HCEC 1CT (cell line): ENCODE data around the gene NTN5.
"Not testable (repeated sequence)": the region's sequence is repeated elsewhere in the genome, so short reads cannot be mapped to it uniquely, and the experiment has no call there.

Experiments used
- DNase-seq: peaks from one replicate; pipeline ENCODE4 v3.0.0-alpha.2; 2017

Gene NTN5

DNA sequence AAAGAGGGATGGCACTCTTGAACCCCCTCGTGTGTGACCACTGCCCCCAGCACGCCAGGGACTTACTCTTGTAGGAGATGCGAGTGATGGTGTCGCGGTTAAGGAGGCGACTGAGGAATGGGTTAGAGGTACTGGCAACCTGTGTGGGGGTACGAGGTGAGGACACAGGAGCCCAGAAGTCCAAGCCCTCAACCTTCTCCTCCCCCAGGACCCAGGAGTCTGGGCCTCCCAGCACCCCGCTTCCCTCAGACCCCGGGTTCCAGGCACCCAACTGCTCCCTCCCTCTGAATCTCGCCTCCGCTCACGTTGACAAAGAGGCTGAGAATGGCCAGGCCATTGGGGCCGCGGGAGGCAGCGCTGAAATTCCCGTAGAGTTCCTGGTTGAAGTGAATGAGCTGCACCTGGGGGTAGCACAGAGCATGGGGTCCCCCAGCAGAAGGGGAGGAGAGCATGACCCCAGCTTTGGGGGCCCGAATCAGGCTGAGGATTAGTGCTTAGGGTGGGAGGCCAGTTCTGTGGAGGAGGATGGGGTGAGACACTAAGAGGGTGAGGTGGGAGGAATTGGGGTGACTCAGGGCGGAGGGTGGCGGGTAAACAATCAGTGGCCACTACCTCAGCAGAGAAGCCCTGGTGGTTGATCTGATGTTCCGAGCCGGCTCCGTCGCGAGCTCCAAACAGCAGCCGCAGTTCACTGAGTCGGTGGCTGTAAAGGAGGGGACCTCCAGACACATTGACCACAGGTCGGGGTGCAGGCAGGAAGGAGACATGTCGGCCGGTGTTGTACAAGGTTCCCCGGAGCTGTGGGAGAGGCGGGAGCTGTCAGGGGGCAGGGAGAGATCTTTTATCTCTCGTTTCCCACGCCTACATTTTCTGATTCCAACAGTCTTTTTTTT is 33.1 kb downstream of the NTN5 start:
- no peak for DNase-seq

DNA sequence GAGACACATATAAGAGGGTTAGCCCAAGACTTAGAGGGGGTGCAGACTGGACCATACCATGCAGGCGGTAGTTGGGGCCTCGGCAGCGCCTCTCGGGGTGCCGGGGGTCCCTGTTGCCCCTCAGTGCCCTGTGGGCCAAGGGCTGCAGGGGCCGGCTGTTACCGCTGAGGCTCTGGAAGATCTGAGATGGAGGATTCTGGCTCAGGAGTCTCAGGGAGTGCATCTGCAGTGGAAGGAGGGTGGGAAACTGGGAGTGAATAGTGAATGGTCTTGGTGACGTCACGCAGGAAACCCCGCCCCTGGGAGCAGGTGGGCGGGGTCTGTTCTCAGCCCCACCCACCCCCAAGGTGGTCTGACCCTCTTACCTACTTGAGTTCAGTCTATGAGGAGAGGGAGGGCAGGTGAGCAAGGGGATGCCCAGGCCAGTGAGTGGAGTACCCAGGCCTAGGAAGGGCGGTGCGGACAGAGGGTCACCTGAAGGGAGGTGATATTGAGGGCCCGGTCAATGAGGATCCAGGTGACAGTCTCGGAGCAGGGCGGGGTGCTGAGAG is 33.9 kb downstream of the NTN5 start:
- no peak for DNase-seq

DNA sequence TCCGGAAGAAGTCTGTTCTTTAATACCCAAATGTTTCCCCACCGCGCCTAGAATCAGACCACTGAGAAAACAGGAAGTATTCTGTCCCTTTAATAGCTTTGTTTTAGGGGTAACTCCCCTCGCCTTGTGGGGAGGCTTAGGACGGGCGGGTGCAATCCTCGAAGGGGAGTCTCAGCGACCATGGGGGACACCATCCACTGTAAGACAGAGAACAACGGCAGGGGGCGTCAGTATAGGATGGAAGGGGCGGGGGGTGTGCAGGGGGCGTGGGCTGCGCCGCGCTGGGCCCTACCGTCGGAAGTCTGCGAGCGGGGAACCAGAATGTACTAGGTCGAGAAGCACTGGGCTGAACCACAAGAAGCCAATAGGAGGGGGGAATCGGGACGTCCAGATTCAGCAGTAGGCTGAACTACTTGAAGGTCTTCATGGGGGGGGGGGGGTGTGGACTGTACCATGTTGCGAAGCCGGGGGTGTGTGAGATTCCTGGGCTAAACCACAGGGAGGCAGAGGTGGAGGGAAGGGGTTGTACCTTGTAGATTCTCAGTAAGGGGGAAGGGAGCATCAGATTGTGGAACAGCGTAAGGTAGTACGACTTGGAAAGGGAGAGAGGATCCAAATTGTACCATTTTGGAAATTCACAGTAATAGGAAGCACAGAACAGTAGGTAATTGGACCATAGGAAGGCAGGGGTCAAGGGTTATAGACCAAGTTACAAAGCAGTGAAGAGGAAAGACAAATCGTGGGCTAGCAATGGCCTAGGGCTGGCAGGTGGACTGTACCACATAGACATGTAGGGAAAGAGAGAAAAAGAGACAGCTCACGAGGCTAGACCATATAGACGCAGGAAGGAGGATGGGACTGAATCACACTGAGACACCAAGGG is 34.6 kb downstream of the NTN5 start:
- peak; percentile 93 for DNase-seq

DNA sequence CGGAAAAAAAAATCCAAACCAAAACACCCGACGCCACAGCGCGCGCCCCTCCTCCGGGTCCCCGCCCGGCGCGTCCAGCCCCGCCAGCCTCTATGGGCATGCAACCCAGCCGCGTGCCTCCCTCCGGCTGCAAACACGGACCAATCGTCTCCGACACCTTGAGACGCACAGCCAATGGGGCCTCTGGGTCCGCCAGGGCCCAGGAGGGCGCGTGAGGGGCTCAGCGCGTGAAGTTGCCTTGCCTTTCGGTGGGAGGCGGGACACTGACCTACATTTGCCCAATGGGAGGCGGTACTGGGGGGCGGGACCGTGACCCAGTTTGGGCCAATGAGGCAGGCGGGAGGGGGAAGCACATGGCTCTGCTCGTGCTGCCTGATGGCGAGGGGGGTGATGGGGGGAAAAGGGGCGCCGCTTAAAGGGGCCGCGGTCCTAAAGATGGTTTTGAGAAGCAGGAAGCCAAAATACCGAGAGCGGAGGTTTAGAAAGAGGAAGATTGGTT is 35.3 kb downstream of the NTN5 start:
- peak; percentile 96 for DNase-seq

DNA sequence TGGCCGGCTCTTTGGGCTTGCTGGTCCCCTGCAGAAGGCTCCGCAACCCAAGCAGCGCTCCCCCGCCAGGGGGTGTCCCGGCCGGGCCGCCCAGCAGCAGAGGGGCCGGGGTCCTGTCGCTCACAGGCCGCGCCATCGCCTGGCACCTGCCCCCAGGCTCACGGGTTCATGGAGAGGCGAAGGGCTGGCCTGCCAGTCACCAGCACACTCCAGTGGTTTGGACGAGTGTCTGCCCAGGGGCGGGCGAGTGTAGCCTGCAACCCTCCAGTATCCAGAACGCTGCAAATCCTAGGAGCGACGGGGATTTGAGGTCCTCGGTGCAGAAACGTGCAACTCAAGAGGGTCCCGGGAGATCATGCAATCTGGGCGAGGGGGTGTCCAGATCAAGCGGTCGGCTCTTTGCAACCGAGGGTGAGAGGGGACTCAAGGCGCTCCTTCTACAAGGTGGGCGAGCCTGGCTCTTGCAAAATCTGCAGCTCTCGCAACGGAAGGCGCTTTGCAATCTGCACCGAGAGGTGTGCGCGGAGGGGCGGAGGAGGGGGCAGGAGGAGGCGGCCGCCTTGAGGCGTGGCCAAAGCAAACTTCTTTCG is 35.9 kb downstream of the NTN5 start, which contains the start of gene DBP:
TSS of gene DBP (minus strand) at position 521 of the 590 bp plus-strand sequence. CDS start at position 136, 385 bp downstream.
- DNase-seq: no peak

DNA sequence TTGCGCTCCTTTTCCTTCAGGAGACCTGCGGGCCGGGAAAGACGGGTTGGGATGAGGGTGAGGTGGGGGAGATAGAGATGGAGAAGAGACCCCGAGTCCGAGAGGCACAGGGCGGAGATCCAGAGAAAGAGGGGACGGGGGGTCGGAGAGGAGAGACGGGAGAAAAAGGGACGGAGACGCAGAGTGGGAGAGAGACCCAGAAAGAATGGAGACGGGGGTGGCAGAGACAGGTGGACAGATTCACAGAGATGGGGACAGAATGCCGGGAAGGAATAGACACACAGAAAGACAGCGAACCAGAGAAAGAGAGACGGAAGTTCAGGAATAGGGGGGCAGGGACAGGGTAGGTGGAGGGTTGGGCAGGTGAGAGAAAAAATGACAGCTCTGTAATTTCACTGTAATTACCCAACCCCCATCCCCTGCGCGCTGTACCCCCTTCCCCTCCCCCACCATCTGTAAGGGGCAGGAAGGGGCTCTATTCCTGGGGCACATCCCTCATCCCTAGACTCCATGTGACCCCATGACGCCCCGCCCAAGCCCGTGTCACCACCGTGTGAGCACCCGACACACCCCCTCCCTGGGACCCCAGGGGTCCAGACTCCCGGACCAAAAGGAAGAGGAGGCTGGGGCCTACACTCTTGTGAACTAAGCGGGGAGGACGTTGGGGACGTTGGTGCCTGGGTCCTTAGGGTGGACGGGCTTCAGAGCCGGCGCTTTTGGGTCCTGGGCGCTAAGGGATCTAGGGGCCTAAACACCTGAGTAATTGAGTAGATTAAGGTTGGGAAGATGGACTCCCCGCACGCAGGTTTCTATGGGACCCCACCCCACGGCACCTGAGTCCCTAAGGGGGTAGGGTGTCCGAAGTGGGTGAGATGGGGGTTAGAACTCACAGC is 36.6 kb downstream of the NTN5 start:
- DNase-seq: no peak

DNA sequence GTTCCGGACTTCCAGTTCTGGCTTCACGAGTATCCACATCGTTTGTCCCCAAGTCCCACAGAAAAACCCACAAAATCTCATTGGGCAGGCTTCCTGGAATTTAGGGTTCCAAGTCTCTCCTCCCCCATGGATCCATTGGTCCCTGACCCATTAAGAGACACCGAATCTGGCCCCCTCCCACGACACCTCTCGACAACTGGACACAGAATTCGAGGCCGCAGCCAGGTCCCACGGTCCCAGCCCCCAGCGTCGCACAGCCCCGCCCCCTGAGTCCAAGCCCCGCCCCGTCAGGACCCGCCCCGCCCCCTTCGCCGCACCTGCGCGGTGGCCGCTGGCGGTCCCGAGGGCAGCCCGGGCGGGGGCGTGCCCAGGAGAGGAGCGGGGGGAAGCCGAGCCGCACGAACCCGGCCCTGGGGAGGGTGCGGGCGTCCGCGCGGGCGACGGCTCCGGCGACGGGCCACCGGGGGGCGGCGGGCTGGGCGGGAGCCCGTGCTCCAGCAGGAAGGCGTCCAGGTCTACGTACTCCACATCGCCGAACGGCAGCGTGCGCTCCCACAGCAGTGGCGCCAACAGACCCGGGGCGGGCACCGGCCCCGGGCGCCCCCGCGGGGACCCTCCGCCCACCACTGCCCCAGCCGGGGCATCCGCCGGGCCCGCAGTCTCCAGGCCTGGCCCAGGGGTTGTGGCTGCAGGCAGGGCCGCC is 37.4 kb downstream of the NTN5 start:
- DNase-seq: no peak

DNA sequence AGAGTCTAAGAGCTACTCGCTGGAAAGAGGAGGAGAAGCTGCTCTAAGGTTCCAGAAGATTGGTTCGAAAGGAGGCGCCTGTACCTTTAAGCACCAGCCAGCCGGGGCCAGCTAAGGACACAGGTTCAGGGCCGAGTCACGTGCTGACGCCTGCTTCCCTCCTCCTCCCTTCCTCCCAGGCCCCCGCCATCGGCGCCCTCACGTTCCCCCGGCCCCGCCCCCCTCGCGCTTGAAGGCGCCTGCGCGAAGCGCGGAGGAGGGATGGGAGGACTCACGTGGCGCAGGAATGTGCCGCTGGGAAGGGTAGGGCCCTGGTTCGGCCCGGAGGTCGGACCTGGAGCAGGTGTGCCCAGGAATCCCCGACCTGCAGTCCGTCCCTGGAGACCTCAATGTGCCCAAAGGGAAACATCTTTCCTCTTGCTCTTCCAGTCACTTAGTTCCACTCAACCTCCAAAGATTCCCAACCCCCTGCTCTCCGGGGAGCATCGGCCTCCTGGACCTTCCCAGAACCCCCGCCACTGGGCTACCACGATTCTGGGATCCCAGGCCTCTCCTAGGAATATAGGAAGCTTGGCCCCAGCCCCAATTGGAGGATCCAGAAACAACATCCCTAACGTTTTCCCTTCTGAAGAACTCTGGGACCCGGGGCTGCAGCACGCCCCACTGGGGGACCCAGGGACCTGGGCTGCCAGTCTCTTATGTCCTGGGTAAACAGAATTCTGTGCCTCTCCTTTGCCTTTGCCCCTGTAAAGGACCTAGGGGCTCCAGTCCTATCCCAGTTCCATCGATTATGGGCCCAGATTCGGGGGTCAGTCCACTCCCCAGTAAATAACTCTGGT is 38.2 kb downstream of the NTN5 start:
- peak; percentile 92 for DNase-seq

DNA sequence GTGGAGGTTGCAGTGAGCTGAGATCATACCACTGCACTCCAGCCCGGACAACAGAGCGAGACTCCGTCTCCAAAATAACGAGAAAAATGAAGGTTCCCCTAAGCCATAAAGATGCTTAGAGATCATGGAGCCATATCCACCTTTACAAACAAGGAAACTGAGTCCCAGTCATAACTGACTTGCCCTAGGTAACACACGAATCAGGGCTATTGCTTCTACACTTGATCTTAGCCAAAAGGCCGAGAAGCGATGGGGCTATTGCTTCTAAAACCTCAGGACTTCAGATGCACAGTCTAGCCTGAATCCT is 38.8 kb downstream of the NTN5 start:
- no peak for DNase-seq

DNA sequence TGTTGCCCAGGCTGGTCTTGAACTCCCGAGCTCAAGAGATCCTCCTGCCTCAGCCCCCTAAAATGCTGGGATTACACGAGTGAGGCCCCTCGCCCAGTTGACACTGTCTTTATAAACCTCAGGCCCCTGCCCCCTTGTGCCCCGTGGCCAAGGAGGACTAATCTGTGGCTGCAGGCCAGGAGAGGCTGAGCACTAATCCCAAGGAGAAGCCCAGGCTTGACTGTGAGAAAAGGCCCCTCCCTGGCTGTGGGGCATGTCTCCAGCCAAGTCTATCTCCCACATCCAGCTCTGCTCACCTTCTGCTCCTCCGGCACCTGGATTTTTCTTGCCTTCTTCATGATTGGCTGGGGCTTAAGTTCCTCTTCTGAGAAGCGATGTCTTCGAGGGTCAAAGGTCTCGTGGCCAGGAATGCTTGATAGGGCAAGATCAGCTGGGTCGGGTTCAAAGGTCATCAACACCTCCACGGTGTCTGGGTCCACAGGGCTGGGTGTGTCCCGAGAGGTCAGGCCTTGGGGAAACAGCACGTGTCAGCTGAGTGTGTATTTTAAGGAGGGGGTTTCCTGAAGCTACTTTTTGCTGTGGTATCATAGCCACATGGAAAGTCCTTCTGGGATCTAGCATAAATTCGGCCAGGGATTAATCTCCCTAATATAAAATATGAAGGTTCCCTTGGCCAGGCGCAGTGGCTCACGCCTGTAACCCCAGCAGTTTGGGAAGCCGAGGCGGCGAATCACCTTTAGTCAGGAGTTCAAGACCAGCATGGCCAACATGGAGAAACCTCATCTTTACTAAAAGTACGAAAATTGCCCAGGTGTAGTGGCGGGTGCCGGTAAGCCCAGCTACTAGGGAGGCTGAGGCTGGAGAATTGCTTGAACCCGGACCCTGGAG is 39.4 kb downstream of the NTN5 start:
- DNase-seq: no peak

DNA sequence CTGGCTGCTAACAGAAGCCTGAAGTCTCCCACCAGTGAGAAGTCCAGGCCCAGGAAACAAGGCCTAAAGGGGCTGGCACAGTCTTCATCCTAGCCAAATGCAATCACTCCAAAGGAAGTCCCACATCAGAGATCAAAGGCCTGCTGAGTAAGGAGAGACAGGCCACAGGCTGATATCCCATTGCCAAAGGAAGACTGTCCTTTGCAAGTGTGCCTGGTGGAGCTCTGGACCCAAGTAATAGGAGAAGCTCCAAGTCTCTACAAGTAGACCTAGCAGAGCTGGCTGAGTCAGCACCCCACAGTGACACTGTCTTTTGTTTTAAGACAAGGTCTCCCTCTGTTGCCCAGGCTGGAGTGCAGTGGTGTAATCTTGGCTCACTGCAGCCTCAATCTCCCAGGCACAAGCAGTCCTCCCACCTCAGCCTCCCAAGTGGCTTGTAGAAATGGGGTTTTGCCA is 40.1 kb downstream of the NTN5 start:
- peak; percentile 19 for DNase-seq

DNA sequence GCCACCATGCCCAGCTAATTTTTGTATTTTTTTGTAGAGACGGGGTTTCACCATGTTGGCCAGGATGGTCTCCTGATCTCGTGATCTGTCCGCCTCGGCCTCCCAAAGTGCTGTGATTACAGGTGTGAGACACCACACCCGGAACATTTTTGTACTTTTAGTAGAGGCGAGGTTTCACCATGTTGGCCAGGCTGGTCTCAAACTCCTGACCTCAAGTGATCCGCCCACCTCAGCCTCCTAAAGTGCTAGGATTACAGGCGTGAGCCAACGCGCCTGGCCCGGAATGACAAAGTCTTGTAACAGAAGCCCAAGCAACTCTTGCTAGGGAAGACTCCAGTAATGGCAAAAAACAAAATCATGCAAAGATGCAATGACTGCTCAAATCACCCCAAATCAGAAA is 40.5 kb downstream of the NTN5 start:
- DNase-seq: not testable (repeated sequence)

DNA sequence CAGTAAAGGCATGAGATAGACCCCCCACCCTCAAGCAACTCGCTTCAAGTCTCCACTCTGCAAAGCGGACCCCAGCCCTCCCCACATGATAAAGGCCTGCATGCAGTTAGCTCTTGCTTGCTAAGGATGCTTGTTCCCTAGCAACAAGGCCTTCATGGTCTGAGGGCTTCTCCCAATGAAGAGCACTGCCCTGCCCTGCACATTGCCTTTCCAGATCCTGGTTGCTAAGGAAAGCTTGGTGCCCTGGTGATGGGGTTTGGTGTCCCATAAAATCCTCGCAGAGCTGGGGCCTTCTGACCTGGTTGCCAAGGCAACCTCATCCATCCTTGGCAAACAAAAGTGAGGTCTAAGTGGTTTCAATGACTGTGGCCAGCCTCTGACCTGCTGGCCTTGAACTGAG is 41.6 kb downstream of the NTN5 start:
- DNase-seq: no peak

DNA sequence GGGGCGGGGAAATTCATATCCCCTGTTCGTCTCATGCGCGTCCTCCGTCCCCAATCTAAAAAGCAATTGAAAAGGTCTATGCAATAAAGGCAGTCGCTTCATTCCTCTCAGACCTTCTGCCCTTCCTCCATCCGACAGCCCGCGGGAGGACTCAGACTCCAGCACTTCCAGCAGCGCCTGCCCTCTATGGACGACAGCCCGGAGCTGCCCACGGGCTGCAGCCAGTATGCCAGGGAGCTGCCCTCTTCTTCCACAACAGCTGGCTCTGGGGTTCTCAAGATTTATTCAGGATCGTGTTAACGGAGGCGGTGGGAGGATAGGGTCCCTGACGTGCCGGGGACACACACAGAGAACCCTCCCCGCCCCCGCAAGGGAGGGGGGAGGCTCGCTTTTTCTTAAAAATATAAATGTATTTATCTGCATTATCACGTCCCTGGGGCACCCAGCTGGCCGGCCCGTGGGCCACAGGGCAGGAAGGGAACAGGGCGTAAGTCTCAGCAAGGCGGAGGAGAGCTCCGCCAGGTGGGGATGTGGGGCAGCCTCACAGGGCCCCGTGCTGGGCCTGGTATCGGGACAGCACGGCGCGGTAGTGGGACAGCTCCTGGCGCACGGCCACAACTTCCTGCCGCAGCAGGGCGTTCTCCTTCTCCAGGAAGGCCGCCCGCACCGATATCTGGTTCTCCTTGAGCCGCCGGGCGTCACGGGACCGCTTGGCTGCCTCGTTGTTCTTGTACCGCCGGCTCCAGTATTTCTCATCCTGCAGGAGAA is 42.3 kb downstream of the NTN5 start:
- no peak for DNase-seq

DNA sequence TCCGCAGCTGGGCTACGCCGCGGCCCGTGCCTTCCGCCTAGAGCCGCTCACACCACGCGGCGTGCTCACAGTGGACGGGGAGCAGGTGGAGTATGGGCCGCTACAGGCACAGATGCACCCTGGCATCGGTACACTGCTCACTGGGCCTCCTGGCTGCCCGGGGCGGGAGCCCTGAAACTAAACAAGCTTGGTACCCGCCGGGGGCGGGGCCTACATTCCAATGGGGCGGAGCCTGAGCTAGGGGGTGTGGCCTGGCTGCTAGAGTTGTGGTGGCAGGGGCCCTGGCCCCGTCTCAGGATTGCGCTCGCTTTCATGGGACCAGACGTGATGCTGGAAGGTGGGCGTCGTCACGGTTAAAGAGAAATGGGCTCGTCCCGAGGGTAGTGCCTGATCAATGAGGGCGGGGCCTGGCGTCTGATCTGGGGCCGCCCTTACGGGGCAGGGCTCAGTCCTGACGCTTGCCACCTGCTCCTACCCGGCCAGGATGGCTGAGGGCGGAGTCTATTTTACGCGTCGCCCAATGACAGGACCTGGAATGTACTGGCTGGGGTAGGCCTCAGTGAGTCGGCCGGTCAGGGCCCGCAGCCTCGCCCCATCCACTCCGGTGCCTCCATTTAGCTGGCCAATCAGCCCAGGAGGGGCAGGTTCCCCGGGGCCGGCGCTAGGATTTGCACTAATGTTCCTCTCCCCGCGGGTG is 43.1 kb downstream of the NTN5 start:
- no peak for DNase-seq

DNA sequence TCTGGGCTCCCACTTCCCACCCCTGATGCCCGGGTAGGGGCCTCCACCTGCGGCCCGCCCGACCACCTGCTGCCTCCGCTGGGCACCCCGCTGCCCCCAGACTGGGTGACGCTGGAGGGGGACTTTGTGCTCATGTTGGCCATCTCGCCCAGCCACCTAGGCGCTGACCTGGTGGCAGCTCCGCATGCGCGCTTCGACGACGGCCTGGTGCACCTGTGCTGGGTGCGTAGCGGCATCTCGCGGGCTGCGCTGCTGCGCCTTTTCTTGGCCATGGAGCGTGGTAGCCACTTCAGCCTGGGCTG is 43.6 kb downstream of the NTN5 start:
- no peak for DNase-seq

DNA sequence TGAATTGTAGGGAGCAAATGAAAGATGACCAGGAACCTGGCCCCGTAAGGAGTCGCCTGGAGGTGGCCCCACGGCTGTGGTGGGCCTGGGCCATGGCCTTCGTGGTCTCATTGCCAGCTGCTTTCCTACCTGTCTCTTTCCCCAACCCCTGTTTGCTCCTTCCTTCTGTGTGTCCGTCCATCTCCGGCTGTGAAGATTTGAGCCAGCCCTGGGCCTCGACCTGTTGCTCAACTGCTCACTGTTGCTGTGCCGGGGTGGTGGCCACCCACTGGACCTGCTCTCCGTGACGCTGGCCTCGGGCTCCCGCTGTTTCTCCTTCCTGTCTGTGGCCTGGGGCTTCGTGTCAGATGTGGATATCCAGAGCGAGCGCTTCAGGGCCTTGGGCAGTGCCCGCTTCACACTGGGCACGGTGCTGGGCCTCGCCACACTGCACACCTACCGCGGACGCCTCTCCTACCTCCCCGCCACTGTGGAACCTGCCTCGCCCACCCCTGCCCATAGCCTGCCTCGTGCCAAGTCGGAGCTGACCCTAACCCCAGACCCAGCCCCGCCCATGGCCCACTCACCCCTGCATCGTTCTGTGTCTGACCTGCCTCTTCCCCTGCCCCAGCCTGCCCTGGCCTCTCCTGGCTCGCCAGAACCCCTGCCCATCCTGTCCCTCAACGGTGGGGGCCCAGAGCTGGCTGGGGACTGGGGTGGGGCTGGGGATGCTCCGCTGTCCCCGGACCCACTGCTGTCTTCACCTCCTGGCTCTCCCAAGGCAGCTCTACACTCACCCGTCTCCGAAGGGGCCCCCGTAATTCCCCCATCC is 44.1 kb downstream of the NTN5 start:
- no peak for DNase-seq
